ENCODE measurements around the gene GNPAT.

The GNPAT gene

DNA sequence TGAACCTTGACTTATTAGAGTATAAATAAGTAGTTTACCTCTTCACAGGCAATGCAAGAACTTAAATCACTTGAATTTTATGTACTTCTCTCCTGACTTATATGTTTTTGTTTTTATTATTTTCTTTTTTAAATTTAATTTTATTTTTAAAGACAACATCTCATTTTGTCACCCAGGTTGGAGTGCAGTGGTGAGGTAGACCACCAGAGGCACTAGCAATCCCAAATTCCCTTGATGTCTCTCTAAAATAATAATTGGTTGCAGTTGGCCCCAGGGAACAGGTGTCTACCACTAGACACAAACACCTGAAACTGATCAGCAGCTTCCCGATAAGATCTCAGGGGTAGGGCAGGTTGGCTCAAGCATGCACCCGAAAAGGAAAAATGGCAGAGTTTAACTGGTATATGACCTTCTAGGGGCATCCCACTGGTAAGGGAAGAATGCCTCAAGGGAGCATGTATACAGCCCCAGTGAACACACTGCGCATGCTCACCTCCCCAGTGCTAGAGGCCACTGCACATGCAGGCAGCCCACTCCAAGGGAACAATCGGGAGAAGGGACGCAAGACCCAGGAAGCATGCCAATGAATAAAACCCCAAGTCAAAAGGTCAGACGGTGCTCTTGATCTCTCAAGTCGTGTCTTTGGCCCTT is 82.0 kb downstream of the GNPAT start:
- Histone ChIP-seq H3K36me3 (replicated peaks; ENCODE audit: low read depth, low read length) (no peaks in the 10 kb centered on the region), H3K4me1 (ENCODE audit: low read length) (no peaks in the 10 kb centered on the region), H3K9me3 (ENCODE audit: insufficient read depth, low read length) (no peaks in the 10 kb centered on the region), H3K27ac (ENCODE audit: low read length) (no peak overlapping the region), H4K20me1 (ENCODE audit: insufficient read depth, low read length) (no peaks in the 10 kb centered on the region), H3K79me2 (ENCODE audit: low read length) (no peaks in the 10 kb centered on the region), H3K27me3 (ENCODE audit: low read depth, low read length) (no peaks in the 10 kb centered on the region), H3K4me3 (ENCODE audit: low read length) (no peak overlapping the region), H2AFZ (ENCODE audit: low read depth, low read length) (no peak overlapping the region), H3K4me2 (ENCODE audit: low read length) (no peak overlapping the region), H3K9ac (ENCODE audit: low read length) (no peak overlapping the region)
- TF ChIP-seq, protein P1, sequence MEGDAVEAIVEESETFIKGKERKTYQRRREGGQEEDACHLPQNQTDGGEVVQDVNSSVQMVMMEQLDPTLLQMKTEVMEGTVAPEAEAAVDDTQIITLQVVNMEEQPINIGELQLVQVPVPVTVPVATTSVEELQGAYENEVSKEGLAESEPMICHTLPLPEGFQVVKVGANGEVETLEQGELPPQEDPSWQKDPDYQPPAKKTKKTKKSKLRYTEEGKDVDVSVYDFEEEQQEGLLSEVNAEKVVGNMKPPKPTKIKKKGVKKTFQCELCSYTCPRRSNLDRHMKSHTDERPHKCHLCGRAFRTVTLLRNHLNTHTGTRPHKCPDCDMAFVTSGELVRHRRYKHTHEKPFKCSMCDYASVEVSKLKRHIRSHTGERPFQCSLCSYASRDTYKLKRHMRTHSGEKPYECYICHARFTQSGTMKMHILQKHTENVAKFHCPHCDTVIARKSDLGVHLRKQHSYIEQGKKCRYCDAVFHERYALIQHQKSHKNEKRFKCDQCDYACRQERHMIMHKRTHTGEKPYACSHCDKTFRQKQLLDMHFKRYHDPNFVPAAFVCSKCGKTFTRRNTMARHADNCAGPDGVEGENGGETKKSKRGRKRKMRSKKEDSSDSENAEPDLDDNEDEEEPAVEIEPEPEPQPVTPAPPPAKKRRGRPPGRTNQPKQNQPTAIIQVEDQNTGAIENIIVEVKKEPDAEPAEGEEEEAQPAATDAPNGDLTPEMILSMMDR (IDR thresholded peaks at IDR 0.05; ENCODE audit: low read depth, low read length) = no peak
- TF ChIP-seq EZH2phosphoT487 (IDR thresholded peaks at IDR 0.05; ENCODE audit: low read depth) = no peak

GRCh38 chr1:231324660-231325059 is 83.6 kb downstream of the GNPAT start:
- Histone ChIP-seq H3K4me1 (ENCODE audit: low read length) (peaks cover 6% of the 10 kb centered on the region), H3K27ac (ENCODE audit: low read length) (no peak overlapping the region), H4K20me1 (ENCODE audit: insufficient read depth, low read length) (no peaks in the 10 kb centered on the region), H3K4me2 (ENCODE audit: low read length) (no peak overlapping the region), H3K4me3 (ENCODE audit: low read length) (no peak overlapping the region), H3K36me3 (replicated peaks; ENCODE audit: low read depth, low read length) (no peaks in the 10 kb centered on the region), H2AFZ (ENCODE audit: low read depth, low read length) (no peak overlapping the region), H3K9me3 (ENCODE audit: insufficient read depth, low read length) (no peaks in the 10 kb centered on the region), H3K27me3 (ENCODE audit: low read depth, low read length) (no peaks in the 10 kb centered on the region), H3K9ac (ENCODE audit: low read length) (no peak overlapping the region), H3K79me2 (ENCODE audit: low read length) (no peaks in the 10 kb centered on the region)
- TF ChIP-seq, protein P1 (IDR thresholded peaks at IDR 0.05; ENCODE audit: low read depth, low read length) = no peak
- TF ChIP-seq EZH2phosphoT487 (IDR thresholded peaks at IDR 0.05; ENCODE audit: low read depth) = no peak

DNA sequence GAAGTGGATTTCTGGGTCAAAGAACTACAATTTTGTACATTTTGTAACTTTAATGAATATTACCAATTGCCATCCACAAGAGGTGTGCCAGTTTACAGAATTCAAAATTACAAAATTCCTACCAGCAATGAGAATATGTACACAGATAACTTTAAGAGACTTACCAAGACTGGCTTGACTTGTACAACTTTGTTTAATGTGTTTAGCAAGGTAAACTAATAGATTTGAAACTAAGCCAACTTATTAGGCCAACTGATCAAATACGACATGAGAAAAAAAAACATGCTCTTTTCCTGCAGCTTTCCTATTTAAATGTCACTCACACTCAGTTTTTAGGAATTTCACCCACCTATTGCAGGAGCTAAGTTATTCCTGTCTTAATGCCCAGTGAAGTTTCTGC is 85.2 kb downstream of the GNPAT start:
- Histone ChIP-seq H3K79me2 (ENCODE audit: low read length) (no peaks in the 10 kb centered on the region), H4K20me1 (ENCODE audit: insufficient read depth, low read length) (no peaks in the 10 kb centered on the region), H3K4me3 (ENCODE audit: low read length) (no peak overlapping the region), H2AFZ (ENCODE audit: low read depth, low read length) (no peak overlapping the region), H3K9ac (ENCODE audit: low read length) (no peak overlapping the region), H3K4me1 (ENCODE audit: low read length) (peaks cover 7% of the 10 kb centered on the region), H3K27ac (ENCODE audit: low read length) (no peak overlapping the region), H3K27me3 (ENCODE audit: low read depth, low read length) (no peaks in the 10 kb centered on the region), H3K4me2 (ENCODE audit: low read length) (no peak overlapping the region), H3K9me3 (ENCODE audit: insufficient read depth, low read length) (no peaks in the 10 kb centered on the region), H3K36me3 (replicated peaks; ENCODE audit: low read depth, low read length) (no peaks in the 10 kb centered on the region)
- no peak for TF ChIP-seq EZH2phosphoT487 (IDR thresholded peaks at IDR 0.05; ENCODE audit: low read depth)
- TF ChIP-seq, protein P1 (IDR thresholded peaks at IDR 0.05; ENCODE audit: low read depth, low read length) = no peak

All from OCI-LY3 (cell line).